ENCODE measurements around the gene DLL3.

DLL3 gene

DNA sequence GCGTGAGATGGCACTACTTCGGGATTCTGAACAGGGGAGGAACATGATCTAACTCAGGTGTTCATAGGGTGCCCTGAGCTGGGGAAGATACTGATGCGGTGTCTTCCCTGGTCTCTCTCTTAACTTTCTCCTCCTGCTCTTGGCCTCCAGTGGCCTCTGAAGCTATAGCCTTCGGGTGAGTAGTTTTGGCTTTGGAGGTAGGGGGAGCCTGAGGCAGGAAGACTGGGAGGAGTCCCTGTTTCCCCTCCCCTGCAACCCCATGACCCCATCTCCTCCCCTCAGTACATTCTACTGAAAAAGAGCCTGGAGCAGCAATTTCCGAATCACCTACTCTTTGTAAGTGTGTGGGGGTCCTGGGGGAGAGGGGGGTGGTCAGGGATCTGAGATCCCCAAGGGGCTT, 19.7 kb downstream of the DLL3 start:
- no peak for DNase-seq

DNA sequence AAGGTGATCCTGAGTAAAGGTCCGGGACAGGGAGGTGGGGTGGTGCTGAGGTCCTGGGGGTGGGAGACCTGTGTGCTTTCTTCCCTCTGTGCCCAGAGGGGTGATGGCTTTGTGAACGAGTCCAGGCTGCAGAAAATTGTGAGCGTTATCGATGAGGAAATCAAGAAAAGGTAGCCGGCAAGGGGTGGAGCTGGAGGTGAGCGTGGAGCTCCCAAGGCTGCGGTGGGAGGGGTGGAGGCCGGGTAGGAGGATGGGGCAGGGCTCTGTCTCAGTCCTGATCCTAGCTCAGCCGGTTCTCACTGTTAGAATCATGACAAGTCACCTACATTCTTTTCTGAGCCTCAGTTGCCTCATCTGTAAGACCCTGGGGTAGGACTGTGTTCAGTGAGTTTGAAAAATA, 20.2 kb downstream of the DLL3 start:
- no peak for DNase-seq

DNA sequence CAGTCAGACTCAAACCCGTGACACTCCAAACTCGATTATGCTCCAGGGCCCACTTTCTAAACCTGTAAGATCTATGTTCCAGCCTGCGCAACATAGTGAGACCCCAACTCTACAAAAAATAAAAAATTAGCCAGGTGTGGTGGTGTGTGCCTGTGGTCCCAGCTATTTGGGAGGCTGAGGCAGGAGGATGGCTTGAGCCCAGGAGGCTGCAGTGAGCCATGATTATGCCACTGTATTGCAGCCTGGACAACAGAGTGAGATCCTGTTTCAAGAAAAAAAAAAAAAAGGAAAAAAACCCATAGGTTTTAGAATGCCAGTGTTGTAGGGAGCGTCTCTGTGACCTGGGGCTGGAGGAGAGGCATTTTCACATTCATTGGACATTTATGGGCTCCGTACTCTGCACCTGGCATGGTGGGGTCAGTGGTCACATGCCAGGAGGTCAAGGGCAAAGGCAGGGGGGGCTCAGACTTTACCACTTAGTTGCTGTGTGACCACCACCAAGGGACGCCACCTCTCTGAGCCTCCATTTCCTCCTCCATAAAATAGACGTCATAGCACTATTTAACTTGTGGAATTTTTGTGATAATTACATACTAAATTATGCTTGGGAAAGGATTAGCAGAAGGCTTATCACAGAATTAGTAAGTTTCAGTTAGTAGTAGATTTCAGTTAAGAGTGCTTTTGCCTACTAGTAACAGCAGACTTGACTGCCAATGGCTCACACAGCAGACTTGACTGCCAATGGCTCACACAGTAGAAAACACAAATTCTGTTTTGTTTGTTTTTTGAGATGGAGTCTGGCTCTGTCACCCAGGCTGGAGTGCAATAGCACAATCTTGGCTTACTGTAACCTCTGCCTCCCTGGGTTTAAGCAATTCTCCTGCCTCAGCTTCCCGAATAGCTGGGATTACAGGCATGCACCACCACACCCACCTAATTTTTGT, 22.1 kb downstream of the DLL3 start:
- DNase-seq, result no peak

DNA sequence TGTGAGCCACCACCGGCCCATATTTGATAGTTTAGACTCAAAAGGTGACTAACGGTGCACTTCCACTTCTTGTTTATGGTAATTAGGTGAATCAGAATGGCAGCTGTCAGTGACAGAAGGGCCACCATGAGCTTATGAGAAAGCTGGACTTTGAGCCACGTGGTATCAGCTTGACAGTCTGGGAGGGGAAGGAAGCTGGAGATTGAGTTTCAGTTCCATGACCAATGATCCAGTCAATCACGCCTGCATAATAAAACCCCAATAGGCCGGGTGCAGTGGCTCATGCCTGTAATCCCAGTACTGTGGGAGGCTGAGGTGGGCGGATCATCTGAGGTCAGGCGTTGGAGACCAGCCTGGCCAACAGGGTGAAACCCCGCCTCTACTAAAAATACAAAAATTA, 25.7 kb downstream of the DLL3 start:
- DNase-seq, result no peak

DNA sequence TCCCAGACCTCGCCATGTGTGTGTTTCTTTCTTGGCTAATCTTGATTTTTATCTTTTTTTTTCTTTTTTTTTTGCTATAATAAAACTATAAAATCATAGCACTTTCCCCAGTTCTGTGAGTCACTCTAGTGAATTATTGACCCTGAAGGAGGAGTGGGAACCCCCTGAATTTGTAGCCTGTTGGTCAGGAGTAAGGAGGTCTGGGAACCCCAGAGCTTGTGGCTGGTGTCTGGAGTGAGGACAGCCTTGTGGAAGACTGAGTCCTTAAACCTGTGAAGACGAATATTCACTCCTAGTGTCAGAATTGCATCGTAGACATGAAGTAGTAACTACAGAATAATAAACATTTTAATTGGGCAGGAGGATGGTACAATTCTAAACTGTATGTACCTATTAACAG, 26.5 kb downstream of the DLL3 start:
- no peak for DNase-seq

DNA sequence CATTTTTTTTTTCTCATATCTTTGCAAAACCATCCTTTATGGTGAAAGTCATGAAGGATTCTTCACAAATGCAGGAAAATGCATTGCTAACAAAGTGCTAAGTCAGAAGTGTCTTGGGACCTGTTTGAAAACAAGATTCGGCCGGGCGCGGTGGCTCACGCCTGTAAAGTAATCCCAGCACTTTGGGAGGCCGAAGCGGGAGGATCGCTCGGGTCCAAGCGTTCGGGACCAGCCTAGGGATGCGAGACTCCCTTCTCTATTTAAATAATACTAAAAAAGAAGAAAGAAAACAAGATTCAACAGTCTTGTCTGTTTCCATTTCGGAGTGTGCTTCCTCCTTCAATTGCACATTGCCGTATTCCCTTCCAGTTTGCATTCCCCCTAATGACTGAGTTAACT, 33.1 kb downstream of the DLL3 start:
- DNase-seq, result no peak

DNA sequence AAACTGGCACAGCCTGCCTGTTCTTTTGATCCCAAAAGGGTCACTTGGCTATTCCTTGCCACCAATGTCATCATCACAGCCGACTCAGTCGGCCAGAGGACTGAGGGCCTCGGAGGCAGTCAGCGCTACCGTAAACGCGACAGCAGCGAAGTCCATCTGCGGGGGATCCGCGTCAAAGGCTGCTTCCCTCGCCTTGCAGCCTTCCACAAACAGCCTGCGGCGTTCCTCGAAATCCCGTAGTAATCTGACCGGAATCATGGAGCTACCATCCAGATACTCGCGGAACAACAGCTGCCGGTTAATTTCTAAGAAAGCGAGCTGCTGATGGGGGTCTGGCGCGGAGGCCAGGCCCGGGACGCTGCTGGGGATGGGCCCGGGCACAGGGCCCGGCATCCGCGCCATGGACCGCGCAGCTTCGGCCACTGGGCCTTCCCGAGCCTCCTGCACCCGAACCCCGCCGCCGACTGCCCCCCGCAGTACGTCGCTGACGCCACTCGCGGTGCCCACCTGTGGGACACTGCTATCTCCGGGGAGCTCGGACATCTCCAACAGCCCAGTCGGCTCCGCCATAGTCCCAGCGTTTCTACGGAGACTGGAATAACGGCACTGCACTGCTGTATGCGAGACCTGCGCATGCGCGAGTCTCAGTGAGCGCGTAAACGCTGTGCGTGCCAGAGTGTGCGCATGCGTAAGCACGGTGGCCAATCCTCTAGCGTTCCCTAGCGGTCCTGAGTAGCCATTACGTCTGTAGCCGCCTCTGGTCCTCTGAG, 33.7 kb downstream of the DLL3 start, which contains the start of gene EID2B:
EID2B (minus strand) TSS at position 620 of the 770 bp plus-strand sequence; CDS start at position 570, 50 bp downstream.
- peak; percentile 87 for DNase-seq

DNA sequence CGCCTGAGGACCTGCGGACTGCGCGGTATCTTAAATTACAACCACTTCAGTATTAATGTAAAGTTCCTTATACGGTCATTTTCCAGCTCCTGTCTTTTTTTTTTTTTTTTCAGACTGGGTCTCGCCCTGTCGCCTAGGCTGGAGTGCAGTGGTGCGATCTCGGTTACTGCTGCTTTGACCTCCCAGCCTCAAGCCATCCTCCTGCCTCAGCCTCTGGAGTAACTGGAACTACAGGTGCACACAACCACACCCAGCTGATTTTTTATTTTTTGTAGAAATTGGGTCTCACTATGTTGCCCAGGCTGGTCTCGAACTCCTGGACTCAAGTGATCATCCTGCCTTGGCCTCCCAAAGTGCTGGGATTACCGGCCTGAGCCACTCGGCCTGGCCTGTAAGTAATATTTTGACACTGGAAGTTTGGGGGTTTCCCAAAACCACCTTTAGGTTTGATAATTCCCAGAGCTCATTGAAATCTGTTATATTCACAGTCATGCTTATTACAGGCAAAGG, 34.3 kb downstream of the DLL3 start:
- no peak for DNase-seq

DNA sequence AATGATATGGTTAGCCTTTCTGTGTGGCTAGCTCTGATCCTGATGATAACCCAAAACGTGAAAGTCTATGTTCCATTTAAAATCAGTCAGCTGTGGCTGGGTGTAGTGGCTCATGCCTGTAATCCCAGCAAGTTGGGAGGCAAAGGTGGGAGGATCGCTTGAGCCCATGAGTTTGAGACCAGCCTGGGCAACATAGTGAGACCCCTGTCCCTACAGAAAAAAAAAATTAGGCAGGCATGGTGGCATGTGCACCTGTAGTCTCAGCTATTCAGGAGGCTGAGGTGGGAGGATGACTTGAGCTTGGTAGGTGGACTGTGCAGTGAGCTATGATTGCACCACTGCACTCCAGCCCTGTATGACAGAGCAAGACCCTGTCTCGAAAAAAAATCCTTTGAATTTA, 35.0 kb downstream of the DLL3 start:
- no peak for DNase-seq

DNA sequence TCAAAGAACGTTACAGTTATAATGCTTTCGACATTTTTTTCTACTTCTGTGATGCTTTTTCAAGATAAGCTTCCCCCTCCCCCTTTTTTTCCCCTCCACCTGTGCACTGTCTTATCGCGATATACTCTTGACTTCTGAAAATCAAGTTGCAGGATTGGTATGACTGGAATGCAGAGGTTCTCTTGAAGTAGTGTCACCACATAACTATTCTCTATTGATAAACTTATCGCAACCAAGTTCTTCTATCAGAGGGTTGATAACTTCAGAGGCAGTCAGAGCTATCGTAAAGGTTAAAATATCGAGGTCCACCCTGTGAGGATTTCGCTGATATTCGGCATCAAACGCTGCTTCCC, 40.4 kb downstream of the DLL3 start:
- DNase-seq, result no peak

DNA sequence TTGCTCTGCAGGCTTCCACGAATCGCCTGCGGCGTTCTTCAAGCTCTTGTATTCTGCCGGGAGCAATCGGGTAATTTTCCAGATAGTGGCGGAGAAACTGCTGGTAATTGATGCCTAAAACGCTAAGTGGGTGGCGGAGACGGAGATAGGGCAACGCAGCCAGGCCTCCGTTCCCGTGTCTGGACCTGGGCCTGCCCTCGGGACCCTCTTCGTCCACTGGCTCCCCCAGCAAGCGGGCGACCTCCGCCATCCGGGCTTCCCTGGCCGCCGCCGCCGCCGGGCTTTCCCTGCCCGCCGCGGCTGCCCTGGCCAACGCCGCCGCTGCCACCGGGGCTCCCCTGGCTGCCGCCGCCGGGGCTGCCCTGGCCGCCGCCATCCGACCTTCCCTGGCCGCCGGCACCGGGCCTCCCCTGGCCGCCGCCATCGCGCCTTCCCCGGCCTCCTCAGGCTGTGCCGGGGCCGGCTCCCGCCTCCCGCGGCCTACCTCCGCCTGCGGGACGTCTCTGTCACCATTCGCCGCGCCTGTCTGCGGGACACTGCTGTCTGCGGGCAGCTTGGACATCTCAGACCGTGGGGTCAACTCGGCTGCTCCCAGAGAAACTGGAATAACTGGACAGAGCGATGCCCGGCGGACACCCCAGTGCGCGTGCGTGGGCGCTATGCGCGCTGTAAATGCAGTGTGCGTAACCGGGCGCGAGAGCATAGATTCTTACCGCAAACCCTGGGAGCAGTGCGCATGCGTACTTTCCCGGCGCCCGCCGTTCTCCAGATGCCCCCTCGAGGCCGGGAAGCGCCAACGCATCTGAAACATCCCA, 41.0 kb downstream of the DLL3 start, which contains the start of gene EID2:
EID2 (minus strand) TSS at position 644 of the 815 bp plus-strand sequence; CDS start at position 562, 82 bp downstream.
- DNase-seq, result peak; percentile 91

DNA sequence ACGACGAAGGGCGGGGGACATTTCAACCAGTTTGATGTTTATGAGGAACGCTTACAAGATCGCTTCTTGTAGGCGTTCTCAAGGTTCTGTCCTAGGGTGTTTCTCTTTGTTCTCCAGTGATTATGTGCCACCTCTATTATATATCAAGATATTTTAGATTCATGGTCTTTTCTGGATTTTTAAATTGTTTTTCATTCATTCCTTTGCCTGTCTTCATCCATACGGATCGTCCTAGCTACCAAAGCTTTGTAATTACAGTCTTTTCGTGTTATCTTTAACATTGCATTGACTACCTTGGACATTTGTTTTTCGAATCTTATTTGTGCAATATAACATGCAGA, 41.6 kb downstream of the DLL3 start:
- DNase-seq, result no peak

DNA sequence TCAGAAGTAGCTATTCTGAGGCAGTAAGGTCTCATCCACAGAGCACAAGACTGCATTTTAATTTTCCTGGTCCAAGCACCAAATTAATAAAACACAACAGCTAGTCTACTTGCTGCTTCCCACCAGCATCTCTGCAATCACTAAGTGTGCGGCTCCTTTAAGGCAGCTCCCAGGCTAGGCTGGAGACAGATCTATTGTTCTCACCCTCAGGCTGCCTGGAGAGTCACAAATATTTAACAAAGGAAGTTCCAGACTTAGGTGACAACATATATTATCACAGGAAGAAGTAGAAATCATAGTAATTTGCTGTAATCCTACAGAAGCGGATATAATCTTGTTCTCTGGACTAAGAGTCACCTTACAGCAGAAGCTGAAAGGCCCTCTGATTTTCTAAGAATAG, 43.5 kb downstream of the DLL3 start:
- DNase-seq, result no peak

DNA sequence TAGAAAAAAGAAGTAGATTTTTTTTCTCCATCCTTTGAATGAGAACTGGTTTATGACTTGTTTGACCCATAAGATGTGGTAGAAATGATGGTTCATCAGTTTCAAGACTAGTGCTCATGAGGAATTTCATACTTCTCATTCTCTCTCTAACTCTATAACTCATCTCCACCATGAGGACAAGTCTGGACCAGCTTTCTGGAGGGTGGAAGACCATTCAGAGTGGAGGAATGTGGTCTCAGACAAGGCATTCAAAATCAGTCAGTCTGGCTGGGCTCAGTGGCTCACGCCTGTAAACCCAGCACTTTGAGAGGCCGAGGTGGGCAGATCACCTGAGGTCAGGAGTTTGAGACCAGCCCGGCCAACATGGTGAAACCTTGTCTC, 44.7 kb downstream of the DLL3 start:
- DNase-seq, result no peak

DNA sequence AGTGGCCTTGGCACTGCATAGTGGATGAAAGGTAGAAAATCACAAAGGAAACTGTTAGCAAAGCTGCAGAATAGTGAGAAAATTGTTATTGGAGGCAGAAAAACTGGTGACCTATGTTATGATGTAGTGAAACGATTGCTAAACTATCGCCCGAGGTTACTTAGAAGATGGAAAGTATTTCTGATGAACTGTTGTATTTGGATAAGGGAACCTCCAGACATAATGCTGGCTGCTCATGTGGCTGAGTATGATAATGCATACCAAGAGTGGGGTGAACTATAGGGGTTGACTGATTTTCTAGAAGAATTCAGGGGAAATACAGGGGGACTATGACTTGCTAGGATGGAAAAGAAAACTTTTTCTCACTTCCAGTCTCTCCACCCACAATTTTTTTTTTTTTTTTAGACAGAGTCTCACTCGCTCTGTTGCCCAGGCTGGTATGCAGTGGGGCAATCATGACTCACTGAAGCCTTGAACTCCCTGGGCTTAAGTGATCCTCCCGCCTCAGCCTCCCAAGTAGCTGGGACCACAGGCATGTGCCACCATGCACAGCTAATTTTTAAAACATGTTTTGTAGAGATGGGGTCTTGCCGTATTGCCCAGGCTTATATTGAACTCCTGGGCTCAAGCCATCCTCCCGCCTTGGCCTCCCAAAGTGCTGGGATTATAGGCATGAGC, 45.6 kb downstream of the DLL3 start:
- DNase-seq, result no peak

DNA sequence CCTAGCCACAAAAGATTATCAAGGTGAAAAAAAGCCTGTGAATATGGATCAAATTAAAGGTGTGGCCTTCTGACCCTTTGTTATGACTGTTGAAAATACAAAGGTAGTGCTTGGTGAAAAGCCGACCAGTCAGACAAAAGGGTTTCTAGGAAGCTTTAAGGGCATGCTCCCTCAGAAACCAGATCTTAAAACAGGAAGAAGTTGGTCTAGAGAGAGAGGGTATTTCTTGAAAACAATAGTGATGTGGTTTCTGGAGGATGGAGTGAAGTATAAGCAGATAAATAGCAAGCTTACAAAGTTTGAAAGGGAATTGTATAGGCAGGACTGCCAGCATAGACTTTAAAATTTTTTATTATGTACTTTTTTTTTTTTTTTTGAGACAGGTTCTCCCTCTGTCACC, 46.2 kb downstream of the DLL3 start:
- DNase-seq, result no peak

DNA sequence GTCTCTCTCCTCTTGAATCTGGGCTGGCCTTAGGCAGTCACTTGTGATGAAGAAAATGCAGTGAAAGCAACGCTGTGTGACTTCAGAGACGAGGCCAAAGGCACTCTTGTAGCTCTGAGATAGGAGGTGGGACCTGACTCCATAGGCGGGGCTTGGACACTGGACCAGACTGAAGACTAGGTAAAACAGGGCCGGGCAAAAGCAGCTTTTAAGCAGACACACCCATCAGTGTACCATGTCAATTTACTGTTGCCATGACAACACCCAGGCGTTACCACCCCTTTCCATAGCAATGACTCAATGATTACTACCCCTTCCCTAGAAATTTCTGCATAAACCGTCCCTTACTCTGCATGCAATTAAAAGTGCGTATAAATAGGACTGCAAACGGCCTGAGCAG, 47.9 kb downstream of the DLL3 start:
- DNase-seq, result no peak

DNA sequence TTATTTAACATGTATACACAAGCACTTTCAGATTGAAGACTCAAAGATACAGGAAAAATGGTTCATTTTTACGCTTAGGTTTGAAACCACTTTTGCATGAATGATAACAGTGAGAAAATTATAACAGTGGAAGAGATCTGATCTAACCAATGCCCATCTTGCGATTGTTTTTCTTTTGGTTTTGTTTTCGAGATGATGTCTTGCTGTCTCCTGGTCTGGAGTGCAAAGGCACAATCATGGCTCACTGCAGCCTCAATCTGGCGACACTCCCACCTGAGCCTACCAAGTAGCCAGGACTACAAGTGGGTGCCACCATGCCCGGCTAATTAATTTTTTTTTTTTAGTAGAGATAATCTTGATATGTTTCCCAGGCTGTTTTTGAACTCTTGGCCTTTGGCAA, 51.5 kb downstream of the DLL3 start:
- DNase-seq, result no peak

DNA sequence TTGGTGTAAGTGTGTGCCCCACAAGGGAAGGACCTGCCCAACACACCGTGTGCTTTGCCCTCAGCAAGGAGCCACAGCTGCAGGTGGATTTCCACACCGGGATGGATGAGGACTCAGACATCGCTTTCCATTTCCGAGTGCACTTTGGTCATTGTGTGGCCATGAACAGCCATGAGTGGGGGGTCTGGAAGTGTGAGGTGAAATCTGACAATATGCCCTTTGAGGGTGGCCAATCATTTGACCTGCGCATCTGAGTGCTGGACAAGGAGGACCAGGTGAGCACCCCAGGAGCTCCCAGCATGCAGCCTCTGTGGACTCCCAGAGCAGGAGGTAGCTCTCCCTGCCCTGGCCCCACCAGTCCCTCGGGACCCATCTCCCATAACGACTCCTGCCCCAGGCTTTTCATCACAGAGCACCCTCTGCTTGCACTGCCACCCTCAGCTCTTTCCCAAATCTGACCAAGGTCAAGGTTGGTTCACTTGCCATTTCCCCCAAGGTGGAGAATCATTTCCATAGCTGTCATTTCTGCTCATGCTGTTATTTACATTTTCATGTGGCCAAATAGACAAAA, 54.4 kb downstream of the DLL3 start:
- DNase-seq, result no peak

DNA sequence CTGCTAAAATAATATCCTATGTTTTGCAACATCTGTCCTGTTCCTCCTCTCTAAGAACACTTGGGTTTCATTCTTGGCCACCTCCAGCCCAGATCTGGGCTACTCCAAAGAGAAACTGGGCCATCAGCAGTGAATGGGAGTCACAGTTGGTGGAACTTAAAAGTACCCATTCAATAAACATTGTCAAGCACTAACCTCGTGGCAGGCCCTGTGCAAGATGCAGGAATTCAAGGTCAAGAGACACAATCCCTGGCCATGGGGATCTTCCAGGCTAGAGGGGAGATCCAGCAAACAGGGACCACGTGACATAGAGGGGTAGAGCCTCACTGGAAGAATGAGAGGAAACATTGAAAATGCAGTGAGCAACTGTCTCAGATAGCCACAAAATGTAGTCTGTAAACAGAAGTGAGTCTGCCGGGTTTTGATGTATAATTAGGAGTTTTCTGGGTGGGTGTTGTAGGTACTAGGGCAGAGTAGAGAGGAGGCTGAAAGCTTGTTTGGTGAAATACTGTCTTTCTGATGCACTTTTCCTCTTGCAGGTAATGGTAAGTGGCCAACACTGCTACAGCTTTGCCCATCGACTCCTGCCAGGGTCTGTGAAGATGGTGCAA, 56.1 kb downstream of the DLL3 start:
- no peak for DNase-seq

DNA sequence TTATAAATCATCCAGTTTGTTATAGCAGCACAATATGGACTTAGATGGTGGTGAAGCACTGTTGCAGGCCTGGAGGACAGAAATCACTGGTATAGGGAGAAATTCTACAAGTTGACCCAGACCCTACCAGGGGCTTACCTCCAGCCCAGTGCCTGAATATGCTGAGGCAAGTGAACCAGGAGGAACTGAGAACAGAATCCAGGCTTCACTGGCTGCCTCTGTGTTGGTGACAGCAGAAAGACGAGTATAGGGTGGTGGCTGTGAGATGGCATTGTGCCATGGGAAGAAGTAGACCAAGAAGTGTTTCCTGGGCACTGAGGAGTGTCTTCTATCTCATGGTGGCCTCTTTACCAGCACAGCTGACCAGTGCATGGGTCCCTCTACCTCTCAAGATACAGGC, 57.1 kb downstream of the DLL3 start:
- no peak for DNase-seq

Data from stimulated activated naive CD4-positive, alpha-beta T cell treated with Interleukin-2 at 50 U/mL for 16 hours (primary cell).